ENCODE data around the gene METTL16.

Gene METTL16

DNA sequence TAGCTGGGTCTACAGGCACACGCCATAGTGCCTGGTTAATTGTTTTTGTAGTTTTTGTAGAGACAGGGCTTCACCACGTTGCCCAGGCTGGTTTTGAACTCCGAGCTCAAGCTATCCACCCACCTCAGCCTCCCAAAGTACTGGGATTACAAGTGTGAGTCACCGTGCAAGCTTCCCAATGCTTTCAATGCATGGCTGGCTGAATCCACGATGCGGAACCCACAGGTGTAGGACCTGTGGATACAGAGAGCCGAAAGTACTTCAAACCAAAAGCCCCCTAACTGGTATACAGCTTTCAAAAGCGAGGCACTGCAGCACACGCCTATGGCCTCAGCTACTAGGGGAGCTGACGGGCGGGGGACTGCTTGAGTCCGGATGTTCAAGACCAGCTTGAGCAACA lies 44.8 kb downstream of the METTL16 start:
- ATAC-seq: no peak
- no peak for TF ChIP-seq ZFP30 (CRISPR knock-in tag; IDR thresholded peaks at IDR 0.05)
- TF ChIP-seq, protein P1, sequence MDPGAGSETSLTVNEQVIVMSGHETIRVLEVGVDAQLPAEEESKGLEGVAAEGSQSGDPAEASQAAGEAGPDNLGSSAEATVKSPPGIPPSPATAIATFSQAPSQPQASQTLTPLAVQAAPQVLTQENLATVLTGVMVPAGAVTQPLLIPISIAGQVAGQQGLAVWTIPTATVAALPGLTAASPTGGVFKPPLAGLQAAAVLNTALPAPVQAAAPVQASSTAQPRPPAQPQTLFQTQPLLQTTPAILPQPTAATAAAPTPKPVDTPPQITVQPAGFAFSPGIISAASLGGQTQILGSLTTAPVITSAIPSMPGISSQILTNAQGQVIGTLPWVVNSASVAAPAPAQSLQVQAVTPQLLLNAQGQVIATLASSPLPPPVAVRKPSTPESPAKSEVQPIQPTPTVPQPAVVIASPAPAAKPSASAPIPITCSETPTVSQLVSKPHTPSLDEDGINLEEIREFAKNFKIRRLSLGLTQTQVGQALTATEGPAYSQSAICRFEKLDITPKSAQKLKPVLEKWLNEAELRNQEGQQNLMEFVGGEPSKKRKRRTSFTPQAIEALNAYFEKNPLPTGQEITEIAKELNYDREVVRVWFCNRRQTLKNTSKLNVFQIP (CRISPR knock-in tag; IDR thresholded peaks at IDR 0.05; ENCODE audit: borderline replicate concordance, low read depth): no peak
- no peak for TF ChIP-seq ESRRG (CRISPR knock-in tag; IDR thresholded peaks at IDR 0.05)

DNA sequence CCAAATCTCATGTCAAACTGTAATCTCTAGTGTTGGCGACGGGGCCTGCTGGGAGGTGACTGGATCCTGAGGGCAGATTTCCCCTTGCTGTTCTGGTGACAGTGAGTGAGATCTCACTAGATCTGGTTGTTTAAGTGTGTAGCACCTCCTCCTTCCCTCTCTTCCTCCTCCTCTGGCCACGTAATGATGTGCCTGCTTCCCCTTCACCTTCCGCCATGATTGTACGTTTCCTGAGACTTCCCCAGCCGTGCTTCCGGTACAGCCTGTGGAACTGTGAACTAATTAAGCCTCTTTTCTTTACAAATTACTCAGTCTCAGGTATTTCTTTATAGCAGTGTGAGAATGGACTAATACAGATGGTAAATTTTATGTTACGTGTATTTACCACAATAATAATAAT lies 49.2 kb downstream of the METTL16 start:
- ATAC-seq: no peak

DNA sequence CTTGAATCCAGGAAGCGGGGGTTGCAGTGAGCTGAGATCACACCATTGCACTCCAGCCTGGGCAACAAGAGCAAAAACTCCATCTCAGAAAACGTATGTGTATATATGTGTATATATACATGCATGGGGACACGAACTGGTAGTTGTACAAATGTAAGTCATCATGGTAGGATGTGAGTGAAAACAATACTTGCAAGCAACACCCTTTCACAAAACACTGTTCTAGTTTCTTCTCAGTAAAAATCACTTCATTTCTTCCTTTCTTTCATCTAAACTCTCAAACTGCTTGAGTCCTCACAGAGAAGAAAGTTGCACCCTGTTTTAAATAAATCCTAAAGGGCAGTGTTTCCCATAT lies 51.8 kb downstream of the METTL16 start:
- no peak for ATAC-seq
- TF ChIP-seq OSR1 (CRISPR knock-in tag; IDR thresholded peaks at IDR 0.05): no peak
- no peak for TF ChIP-seq ZNF8 (CRISPR knock-in tag; IDR thresholded peaks at IDR 0.05)
- no peak for TF ChIP-seq SNAI2 (CRISPR knock-in tag; IDR thresholded peaks at IDR 0.05)
- TF ChIP-seq, protein P2, sequence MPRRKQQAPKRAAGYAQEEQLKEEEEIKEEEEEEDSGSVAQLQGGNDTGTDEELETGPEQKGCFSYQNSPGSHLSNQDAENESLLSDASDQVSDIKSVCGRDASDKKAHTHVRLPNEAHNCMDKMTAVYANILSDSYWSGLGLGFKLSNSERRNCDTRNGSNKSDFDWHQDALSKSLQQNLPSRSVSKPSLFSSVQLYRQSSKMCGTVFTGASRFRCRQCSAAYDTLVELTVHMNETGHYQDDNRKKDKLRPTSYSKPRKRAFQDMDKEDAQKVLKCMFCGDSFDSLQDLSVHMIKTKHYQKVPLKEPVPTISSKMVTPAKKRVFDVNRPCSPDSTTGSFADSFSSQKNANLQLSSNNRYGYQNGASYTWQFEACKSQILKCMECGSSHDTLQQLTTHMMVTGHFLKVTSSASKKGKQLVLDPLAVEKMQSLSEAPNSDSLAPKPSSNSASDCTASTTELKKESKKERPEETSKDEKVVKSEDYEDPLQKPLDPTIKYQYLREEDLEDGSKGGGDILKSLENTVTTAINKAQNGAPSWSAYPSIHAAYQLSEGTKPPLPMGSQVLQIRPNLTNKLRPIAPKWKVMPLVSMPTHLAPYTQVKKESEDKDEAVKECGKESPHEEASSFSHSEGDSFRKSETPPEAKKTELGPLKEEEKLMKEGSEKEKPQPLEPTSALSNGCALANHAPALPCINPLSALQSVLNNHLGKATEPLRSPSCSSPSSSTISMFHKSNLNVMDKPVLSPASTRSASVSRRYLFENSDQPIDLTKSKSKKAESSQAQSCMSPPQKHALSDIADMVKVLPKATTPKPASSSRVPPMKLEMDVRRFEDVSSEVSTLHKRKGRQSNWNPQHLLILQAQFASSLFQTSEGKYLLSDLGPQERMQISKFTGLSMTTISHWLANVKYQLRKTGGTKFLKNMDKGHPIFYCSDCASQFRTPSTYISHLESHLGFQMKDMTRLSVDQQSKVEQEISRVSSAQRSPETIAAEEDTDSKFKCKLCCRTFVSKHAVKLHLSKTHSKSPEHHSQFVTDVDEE (CRISPR knock-in tag; IDR thresholded peaks at IDR 0.05): no peak
- TF ChIP-seq ISL1 (CRISPR knock-in tag; IDR thresholded peaks at IDR 0.05): no peak
- TF ChIP-seq, protein P3, sequence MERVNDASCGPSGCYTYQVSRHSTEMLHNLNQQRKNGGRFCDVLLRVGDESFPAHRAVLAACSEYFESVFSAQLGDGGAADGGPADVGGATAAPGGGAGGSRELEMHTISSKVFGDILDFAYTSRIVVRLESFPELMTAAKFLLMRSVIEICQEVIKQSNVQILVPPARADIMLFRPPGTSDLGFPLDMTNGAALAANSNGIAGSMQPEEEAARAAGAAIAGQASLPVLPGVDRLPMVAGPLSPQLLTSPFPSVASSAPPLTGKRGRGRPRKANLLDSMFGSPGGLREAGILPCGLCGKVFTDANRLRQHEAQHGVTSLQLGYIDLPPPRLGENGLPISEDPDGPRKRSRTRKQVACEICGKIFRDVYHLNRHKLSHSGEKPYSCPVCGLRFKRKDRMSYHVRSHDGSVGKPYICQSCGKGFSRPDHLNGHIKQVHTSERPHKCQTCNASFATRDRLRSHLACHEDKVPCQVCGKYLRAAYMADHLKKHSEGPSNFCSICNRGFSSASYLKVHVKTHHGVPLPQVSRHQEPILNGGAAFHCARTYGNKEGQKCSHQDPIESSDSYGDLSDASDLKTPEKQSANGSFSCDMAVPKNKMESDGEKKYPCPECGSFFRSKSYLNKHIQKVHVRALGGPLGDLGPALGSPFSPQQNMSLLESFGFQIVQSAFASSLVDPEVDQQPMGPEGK (CRISPR knock-in tag; IDR thresholded peaks at IDR 0.05; ENCODE audit: borderline replicate concordance): no peak
- TF ChIP-seq TOX (CRISPR knock-in tag; IDR thresholded peaks at IDR 0.05; ENCODE audit: borderline replicate concordance): no peak
- no peak for TF ChIP-seq BACH2 (CRISPR knock-in tag; IDR thresholded peaks at IDR 0.05; ENCODE audit: borderline replicate concordance)
- TF ChIP-seq TCF4 (CRISPR knock-in tag; IDR thresholded peaks at IDR 0.05; ENCODE audit: borderline replicate concordance): no peak
- TF ChIP-seq, protein P4, sequence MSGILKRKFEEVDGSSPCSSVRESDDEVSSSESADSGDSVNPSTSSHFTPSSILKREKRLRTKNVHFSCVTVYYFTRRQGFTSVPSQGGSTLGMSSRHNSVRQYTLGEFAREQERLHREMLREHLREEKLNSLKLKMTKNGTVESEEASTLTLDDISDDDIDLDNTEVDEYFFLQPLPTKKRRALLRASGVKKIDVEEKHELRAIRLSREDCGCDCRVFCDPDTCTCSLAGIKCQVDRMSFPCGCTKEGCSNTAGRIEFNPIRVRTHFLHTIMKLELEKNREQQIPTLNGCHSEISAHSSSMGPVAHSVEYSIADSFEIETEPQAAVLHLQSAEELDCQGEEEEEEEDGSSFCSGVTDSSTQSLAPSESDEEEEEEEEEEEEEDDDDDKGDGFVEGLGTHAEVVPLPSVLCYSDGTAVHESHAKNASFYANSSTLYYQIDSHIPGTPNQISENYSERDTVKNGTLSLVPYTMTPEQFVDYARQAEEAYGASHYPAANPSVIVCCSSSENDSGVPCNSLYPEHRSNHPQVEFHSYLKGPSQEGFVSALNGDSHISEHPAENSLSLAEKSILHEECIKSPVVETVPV (CRISPR knock-in tag; IDR thresholded peaks at IDR 0.05): no peak
- no peak for TF ChIP-seq CSDC2 (CRISPR knock-in tag; IDR thresholded peaks at IDR 0.05)
- TF ChIP-seq ZNF565 (CRISPR knock-in tag; conservative IDR thresholded peaks at IDR 0.05; ENCODE audit: low read depth): no peak

More for the DNA sequence above, 49.2 kb downstream of the METTL16 start:
- TF ChIP-seq, protein P4 (CRISPR knock-in tag; IDR thresholded peaks at IDR 0.05): no peak
- no peak for TF ChIP-seq ZNF565 (CRISPR knock-in tag; conservative IDR thresholded peaks at IDR 0.05; ENCODE audit: low read depth)
- TF ChIP-seq ZFP3 (CRISPR knock-in tag; IDR thresholded peaks at IDR 0.05): no peak
- no peak for TF ChIP-seq ZFP30 (CRISPR knock-in tag; IDR thresholded peaks at IDR 0.05)
- TF ChIP-seq, protein P5, sequence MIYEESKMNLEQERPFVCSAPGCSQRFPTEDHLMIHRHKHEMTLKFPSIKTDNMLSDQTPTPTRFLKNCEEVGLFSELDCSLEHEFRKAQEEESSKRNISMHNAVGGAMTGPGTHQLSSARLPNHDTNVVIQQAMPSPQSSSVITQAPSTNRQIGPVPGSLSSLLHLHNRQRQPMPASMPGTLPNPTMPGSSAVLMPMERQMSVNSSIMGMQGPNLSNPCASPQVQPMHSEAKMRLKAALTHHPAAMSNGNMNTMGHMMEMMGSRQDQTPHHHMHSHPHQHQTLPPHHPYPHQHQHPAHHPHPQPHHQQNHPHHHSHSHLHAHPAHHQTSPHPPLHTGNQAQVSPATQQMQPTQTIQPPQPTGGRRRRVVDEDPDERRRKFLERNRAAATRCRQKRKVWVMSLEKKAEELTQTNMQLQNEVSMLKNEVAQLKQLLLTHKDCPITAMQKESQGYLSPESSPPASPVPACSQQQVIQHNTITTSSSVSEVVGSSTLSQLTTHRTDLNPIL (CRISPR knock-in tag; IDR thresholded peaks at IDR 0.05; ENCODE audit: low read depth): no peak
- TF ChIP-seq BACH2 (CRISPR knock-in tag; IDR thresholded peaks at IDR 0.05; ENCODE audit: borderline replicate concordance): no peak
- no peak for TF ChIP-seq ZC3H10 (CRISPR knock-in tag; IDR thresholded peaks at IDR 0.05)
- TF ChIP-seq, protein P1 (CRISPR knock-in tag; IDR thresholded peaks at IDR 0.05; ENCODE audit: borderline replicate concordance, low read depth): no peak
- TF ChIP-seq PPARA (CRISPR knock-in tag; IDR thresholded peaks at IDR 0.05; ENCODE audit: borderline replicate concordance): no peak
- TF ChIP-seq GLIS3 (CRISPR knock-in tag; IDR thresholded peaks at IDR 0.05): no peak
- TF ChIP-seq ESRRG (CRISPR knock-in tag; IDR thresholded peaks at IDR 0.05): no peak
- TF ChIP-seq RARB (CRISPR knock-in tag; IDR thresholded peaks at IDR 0.05): no peak
- TF ChIP-seq, protein P3 (CRISPR knock-in tag; IDR thresholded peaks at IDR 0.05; ENCODE audit: borderline replicate concordance): no peak
- TF ChIP-seq ISL1 (CRISPR knock-in tag; IDR thresholded peaks at IDR 0.05): no peak
- no peak for TF ChIP-seq SNAI2 (CRISPR knock-in tag; IDR thresholded peaks at IDR 0.05)
- TF ChIP-seq OSR1 (CRISPR knock-in tag; IDR thresholded peaks at IDR 0.05): no peak
- no peak for TF ChIP-seq TCF4 (CRISPR knock-in tag; IDR thresholded peaks at IDR 0.05; ENCODE audit: borderline replicate concordance)
- TF ChIP-seq CSDC2 (CRISPR knock-in tag; IDR thresholded peaks at IDR 0.05): no peak
- TF ChIP-seq ZNF8 (CRISPR knock-in tag; IDR thresholded peaks at IDR 0.05): no peak
- TF ChIP-seq TOX (CRISPR knock-in tag; IDR thresholded peaks at IDR 0.05; ENCODE audit: borderline replicate concordance): no peak
